HL-60/S4 (cell line): ENCODE results near the gene KDSR.

Source experiments
- in situ Hi-C: fragments of 300-500 bp; cut with MboI; formaldehyde crosslinking; loops from 2 replicates; pipeline ENCODE4 v1.14.3; 2022; ENCODE audit warnings: low sequenced_read_pairs

KDSR gene

DNA sequence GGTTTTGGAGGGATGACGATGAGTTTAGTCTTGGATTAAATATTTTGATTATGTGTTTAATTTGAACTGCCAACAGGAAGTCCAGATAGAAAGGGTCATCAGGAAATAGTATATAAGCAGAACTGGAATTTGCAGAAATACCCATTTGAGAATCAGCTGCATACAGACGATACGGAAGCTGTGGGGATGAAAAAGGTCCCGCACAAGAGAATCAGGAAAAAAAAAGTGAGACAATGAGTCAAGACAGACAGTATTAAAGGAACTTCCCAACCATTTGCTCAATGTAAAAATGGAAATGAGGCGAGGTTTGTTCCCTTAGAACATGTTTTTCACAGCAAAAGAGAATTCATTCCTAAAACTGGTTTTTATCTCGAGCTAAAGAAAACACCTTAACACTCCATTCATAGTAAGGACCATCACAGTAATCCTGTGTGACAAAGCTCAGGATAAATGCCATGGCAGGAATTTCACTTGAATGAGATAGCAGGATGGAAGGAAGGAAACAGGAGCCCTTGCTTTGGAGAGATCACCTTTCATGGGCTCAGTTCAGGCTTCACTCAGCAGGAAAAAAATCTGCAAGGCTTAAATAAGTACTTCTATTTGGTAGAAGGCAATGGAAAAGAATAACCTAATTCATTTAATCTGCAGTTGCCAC lies 76.7 kb downstream of the KDSR start:
- in situ Hi-C loops = no loop called here

DNA sequence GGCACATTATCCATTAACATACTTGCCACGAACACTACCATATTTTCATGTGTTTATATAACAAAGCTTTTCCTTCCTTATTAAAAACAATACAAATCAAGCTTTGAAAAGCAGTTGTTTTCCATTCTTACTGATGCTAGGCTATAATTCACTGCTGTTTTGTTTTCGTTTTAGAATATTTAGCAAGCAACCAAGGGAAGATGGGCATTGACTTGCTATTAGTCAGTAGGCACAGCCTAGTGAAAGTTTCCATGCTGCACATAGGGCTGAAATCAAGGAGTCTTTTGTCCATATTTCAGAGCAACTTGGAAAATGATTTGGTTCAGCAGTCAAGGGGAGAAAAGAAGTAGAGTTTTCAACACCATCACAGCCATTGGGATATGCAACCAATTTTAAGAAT lies 78.7 kb downstream of the KDSR start:
- in situ Hi-C loops = no loop called here

DNA sequence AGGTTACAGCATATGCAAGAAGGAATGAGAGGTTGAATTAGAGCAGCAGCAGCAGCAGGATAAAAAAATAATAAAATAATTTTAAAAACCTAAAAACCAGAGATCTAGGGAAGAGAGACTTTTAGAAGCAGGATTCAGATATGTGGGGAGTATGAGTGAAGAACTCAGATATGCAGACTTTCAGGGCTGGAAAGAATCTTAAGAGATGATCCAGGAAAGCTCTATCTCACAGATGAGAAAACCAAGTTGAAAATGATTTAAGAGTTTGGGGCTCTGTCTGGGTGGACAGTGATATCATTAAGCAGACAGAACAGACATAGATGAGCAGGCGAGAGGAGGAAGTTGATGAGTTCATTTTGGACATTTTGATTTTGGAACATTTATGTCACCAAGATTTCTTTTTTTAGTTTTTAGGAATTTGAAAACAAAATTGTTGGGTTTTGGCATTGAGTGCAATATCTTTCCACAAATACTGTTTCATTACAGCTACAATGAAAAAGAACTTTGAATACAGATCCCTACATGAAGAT lies 79.2 kb downstream of the KDSR start:
- in situ Hi-C loops = no loop called here

DNA sequence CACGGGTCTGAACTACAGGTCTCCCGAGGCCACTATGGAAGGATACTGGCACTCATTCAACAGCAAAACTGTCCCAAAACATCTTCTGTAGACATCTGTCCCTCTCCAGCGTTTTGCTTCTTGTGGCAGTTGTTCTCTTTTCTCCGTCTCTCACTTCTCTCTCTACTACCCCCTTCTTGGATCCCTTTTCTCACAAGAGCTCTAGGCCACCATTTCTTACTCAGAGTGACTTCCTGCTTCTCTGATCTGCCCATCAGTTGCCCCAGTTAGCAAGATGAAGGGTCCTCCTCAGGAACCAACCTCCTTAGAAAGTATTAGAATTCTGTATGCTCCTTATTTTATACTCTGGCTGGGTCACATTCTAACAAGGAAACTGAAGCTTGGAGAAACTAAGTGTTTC lies 80.1 kb downstream of the KDSR start:
- in situ Hi-C loops = no loop called here

DNA sequence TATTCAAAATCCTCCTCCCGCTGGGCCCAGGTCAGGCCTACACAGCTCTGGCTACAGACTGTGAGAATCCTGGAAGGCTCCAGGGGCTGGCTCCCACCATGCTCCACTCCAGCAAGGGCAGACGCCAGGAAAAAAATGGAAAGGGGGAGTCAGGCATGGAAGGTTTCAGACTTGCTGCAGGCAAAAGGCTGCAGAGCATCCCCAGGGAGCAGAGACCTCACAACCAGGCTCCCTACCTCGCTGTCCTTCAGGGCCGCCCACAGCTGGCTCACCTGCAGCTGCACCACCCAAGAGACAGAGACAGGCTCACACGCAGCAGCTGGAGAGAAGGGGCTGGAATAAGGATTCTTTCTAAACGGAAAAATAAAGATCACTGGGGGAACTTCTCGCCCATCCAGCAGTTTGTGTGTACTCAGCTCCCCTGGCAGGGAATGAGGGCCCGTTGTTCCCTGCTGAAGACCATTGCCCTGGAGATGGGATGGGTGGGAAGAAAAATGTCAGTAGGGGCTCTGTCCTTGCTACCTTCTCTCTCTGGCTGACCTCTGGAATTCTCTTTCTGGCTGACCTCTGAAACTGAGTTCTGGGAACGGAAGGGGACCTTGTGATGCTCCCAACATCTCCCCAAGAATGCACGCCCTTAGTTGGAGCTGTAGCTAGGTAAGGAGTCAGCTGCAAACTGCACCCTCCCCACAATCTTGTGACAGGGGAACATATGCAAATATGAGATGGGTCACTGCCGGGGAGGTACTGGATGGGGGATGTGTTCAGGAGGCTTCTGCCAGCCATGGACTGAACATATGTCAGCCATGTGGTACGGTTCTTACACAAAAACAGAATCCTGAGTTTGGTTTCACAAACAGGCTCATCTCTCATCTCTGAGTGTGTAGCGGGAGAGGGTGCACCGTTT lies 81.9 kb downstream of the KDSR start:
- in situ Hi-C loops = no loop called here

DNA sequence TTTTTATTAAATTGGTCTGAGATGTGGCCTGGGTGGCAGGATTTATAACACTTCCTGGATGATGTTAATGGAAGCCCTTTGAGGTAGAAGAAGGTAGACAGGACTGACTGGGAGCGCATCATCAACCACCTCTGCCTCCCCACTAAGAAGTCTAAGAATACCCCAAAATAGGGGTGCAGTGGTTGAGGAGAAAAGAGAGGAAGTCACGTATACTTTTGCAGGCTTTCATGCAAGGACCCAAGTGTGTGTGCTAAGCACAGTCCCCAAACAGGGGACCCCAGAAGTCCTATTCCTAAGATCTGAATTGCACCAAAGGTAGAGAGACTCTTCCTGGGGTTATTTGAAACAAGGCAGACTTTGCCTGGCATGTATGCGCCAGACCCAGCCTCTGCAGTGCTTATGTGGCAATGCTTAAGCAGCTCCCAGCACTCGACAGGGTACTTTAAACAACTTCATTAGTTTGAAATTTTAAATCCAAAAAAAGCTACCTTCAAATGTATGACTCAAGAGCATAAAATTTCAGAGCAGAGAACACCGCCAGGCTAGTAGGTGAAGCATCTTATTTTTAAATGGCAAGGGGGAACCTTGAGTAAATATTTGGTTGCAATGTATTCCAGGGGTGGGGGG lies 82.7 kb downstream of the KDSR start:
- in situ Hi-C loops = no loop called here

DNA sequence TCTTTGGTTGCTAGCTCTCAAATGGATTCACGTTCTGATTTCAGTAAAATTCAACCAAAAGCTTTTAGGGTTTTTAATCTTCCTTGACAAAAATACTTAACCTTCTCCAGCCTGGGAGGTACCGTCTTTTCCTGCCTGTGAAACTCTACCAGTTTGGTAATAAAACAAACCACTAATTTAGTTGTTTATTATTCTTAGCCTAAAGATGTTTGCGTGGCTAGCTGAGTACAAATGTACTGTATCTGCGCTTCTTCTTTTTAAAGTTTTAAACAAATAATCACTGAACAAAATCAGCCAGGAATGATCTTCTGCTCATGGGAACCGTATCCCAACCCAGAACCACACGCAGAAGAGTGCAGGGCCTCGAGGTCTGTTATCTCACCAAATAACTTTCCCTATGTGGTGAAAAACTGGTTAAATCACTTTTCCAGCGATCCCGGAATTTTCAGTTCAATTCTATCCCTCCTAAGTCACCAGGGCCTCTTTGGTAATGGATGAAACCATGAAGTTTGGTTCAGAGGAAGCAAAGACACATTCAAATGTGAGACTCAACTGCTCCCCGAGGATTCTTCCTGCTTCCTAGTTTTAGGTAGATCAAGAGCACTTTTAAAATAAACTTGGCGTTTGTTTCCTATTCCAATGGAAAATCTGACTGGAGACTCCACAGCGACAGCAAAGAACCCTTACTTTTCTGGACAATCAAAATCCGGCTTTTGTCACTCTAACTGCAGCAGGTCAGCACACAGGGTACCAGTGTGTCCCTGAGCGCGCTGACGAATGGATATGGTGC lies 83.5 kb downstream of the KDSR start:
- in situ Hi-C loops = no loop called here

DNA sequence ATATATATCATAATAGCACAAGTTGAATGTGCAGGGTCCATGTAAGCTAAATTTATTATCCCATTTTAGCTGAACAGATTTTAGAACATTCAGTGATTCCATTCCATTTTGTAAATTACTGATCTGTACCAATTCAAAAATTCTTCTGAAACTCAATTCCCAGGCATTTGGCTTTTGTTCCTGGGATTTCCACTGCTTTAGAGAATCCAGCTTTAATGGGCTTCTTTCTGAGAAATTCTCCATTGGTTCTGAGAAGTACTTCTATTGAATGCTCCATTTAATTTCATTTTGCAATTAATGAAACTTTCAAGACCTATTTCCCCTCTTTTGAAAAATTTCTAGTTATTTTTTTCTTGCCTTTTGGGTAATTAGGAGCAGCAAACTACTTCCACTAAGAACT lies 84.2 kb downstream of the KDSR start:
- in situ Hi-C loops = no loop called here
